Spinal cord (tissue), 10 donors: ENCODE measurements around the gene TSPYL2. TPM values are rescaled to one million over a fixed set of nuclear protein-coding genes. Genes with fewer than 3 reads are reported as not detected.
A peak's percentile ranks its signal among the peaks of the same experiment; 100 is the strongest.

Experiments
- DNase-seq, 6 donors: peaks; one replicate each; pipeline versions ENCODE4 v3.0.0 to v3.0.0-alpha.2; 2013 to 2015; ENCODE audit warnings: low spot score in 6 of 6, low read depth in 4 of 6
- H3K27ac ChIP-seq: one replicate; pipeline ENCODE4 v1.5.1; 2013; ENCODE audit warnings: low read depth, low read length, control low read depth
- H3K27me3 ChIP-seq: one replicate; pipeline ENCODE4 v1.6.1; 2013; ENCODE audit warnings: low read length; ENCODE audit not compliant: control insufficient read depth, insufficient read depth
- H3K36me3 ChIP-seq: one replicate; pipeline ENCODE4 v1.6.1; 2013; ENCODE audit warnings: low read length; ENCODE audit not compliant: control insufficient read depth, insufficient read depth
- H3K4me1 ChIP-seq: one replicate; pipeline ENCODE4 v1.6.1; 2013; ENCODE audit warnings: low read length; ENCODE audit not compliant: control insufficient read depth, insufficient read depth
- H3K4me3 ChIP-seq: one replicate; pipeline ENCODE4 v1.5.1; 2013; ENCODE audit warnings: low read depth, low read length, control low read depth
- H3K9me3 ChIP-seq: one replicate; pipeline ENCODE4 v1.6.1; 2013; ENCODE audit warnings: low read length; ENCODE audit not compliant: control insufficient read depth, insufficient read depth
- WGBS: methylation state at CpG from one replicate; pipeline ENCODE4 v1.1.5; 2013; ENCODE audit warnings: missing lambda C conversion rate; ENCODE audit not compliant: insufficient coverage; 5-methylcytosine and 5-hydroxymethylcytosine counted together
- polyA plus RNA-seq, 2 donors: library from polyadenylated mRNA; unstranded; fragments of 120-200 nt; gene quantifications; one replicate each; pipeline ENCODE4 v1.2.1, GENCODE V29; 2013; ENCODE audit not compliant: insufficient read length in 2 of 2
- total RNA-seq, 2 donors: library from RNA; depleted of rRNA in 1 of 2; stranded (reverse); fragments of 120-200 nt in 1 of 2; fragments of >200 nt in 1 of 2; gene quantifications; one replicate each; pipeline versions ENCODE4 v1.2.3 to v1.2.4, GENCODE V29; 2013 to 2014
- donor health status: healthy.

The TSPYL2 gene
- total and polyA plus RNA-seq, 4 donors: 32.2 to 72.0 (median 44.5) TPM

DNA sequence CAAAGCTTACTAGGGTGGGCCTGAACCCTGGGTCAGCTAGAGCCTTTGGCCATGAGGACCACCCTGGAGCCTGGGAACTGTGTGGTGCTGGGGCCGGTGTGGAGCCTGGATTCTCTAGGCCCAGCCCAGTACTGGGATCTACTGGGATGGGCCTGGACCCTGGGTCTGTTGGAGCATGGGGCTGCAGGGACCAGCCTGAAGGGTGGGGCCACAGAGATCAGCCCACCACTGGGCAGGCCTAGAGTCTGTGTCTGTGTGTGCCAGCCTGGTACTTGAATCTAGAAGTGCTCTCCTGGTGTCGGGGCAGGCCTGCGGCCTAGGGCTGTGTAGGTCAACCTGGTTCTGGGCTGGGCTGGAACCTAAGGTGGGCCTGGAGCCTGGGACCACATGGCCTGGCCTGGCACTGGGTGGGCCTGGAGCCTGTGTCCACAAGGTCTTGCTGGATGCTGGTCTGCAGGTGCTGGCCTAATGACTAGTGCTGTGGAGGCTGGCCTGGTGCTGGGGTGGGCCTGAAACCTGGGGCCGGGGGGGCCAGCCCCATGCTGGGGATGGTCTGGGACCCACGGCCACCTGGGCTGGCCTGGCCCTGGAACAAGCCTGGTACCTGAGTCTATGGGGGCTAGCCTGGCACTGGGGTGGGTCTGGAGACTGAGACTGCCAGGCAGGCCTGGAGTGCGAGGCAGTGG is 32.8 kb downstream of the TSPYL2 start:
- 85% methylated on average over 6 of the region's 6 CpGs for WGBS
- Histone ChIP-seq H3K4me3 (no peak overlapping the region), H3K9me3 (no peaks in the 10 kb centered on the region), H3K27me3 (peaks cover 11% of the 10 kb centered on the region), H3K4me1 (peaks cover 6% of the 10 kb centered on the region), H3K36me3 (peaks cover 17% of the 10 kb centered on the region), H3K27ac (no peak overlapping the region)
- no peak for DNase-seq

DNA sequence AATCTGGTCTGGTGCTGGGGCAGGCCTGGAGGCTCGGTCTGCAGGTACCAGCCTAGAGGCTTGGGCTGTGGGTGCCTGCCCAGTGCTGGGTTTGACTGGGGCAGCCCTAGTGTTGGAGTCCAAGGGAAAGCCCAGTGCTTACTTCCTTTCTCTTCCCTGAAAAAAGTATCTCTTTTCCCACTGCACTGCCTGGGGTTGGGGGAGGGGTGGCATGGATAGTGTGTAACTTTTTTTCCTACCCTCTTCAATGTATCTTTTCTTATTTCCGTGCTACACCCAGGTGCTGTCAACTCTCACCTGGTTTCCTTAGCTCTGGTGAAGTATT is 33.3 kb downstream of the TSPYL2 start:
- Histone ChIP-seq H3K36me3 (peaks cover 17% of the 10 kb centered on the region), H3K4me1 (peaks cover 6% of the 10 kb centered on the region), H3K27me3 (peaks cover 11% of the 10 kb centered on the region), H3K27ac (no peak overlapping the region), H3K9me3 (no peaks in the 10 kb centered on the region), H3K4me3 (no peak overlapping the region)
- WGBS: 100% methylated on average over 1 of the region's 2 CpGs
- DNase-seq: no peak

- Histone ChIP-seq H3K4me3 (no peak overlapping the region), H3K36me3 (peaks cover 17% of the 10 kb centered on the region), H3K9me3 (no peaks in the 10 kb centered on the region), H3K4me1 (peaks cover 6% of the 10 kb centered on the region), H3K27me3 (peaks cover 11% of the 10 kb centered on the region), H3K27ac (no peak overlapping the region)
- DNase-seq: peak in 1 of 6 donors; percentile 16
- 46% methylated on average over 2 of the region's 3 CpGs for WGBS
Measured at GRCh38 chrX:53116101-53116500, 33.9 kb downstream of the TSPYL2 start.

- Histone ChIP-seq H3K36me3 (no peaks in the 10 kb centered on the region), H3K9me3 (peaks cover 3% of the 10 kb centered on the region), H3K27me3 (peaks cover 6% of the 10 kb centered on the region), H3K4me3 (no peak overlapping the region), H3K4me1 (no peaks in the 10 kb centered on the region), H3K27ac (no peak overlapping the region)
- peak in 1 of 6 donors; percentile 9 for DNase-seq
- no CpG with 5 or more reads among the region's 1 CpG for WGBS
Measured at GRCh38 chrX:53122013-53122412, 39.8 kb downstream of the TSPYL2 start.

- H3K27me3 ChIP-seq: peaks cover 7% of the 10 kb centered on the region
- no peak for DNase-seq
- H3K4me3 ChIP-seq: no peak overlapping the region
- H3K36me3 ChIP-seq: no peaks in the 10 kb centered on the region
- no peak overlapping the region for H3K27ac ChIP-seq
- H3K9me3 ChIP-seq: peaks cover 3% of the 10 kb centered on the region
- no peaks in the 10 kb centered on the region for H3K4me1 ChIP-seq
Measured at GRCh38 chrX:53125506-53125905, 43.3 kb downstream of the TSPYL2 start.

GRCh38 chrX:53126377-53126776 is 44.2 kb downstream of the TSPYL2 start:
- WGBS: no CpG with 5 or more reads among the region's 2 CpGs
- Histone ChIP-seq H3K27me3 (peaks cover 7% of the 10 kb centered on the region), H3K4me1 (no peaks in the 10 kb centered on the region)

DNA sequence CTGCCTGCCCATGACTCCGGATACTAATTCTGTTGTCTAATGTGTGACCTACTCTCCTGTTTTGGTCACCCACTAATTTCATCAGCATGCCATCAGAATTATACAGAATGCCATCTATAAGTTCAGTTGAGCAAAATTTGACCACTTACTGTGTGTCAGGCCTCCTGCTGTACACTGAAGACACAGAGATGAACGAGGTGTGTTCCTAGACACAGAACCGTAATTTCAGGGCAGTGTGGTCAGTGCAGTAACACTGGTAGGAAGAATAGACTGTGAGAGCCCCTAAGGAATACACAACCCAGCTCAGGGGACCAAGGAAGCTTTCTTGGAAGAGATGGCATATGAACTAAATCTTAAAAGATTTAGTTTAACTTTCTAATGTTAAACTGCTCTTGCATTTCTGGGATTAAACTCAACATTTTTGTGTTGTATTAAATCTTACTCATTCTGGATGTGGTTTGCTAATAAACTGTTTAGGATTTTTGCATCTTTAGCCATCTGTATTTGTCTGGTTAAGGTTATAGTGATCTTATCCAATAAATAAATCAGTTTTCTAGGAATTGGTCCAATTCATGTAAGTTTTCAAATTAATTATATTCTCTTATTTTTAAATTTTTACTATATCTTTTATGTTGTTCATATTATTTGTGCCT is 46.1 kb downstream of the TSPYL2 start:
- H3K27ac ChIP-seq: no peak overlapping the region
- no peak for DNase-seq
- H3K27me3 ChIP-seq: peaks cover 14% of the 10 kb centered on the region
- no peaks in the 10 kb centered on the region for H3K36me3 ChIP-seq
- H3K4me3 ChIP-seq: no peak overlapping the region
- H3K4me1 ChIP-seq: no peaks in the 10 kb centered on the region
- H3K9me3 ChIP-seq: peaks cover 3% of the 10 kb centered on the region
- WGBS: 60% methylated on average over 3 of the region's 3 CpGs

More at GRCh38 chrX:53126377-53126776, 44.2 kb downstream of the TSPYL2 start:
- Histone ChIP-seq H3K36me3 (no peaks in the 10 kb centered on the region), H3K4me3 (no peak overlapping the region), H3K9me3 (peaks cover 3% of the 10 kb centered on the region), H3K27ac (no peak overlapping the region)
- DNase-seq: no peak

DNA sequence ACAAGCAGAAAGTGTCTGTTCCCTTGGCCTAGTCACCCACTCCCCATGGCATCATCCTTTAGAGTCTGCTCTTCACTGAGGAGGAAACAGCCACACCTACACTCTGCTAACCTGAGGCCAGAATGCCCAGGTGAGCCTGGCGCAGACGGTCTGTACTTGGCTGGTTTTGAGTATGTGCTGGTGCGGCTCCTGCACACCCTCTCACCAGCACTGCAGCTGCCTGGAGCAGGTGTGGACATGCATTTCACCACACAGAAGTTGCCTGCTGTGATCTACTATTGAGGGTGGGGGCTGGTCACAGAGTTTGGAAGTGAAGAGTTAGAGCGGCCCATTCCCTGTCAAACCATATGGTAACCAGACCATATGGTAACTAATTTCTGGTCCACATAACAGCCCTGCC is 51.2 kb downstream of the TSPYL2 start:
- Histone ChIP-seq H3K9me3 (no peaks in the 10 kb centered on the region), H3K4me3 (no peak overlapping the region), H3K27me3 (peaks cover 15% of the 10 kb centered on the region), H3K27ac (no peak overlapping the region), H3K36me3 (no peaks in the 10 kb centered on the region), H3K4me1 (no peaks in the 10 kb centered on the region)
- no CpG with 5 or more reads among the region's 4 CpGs for WGBS
- no peak for DNase-seq

DNA sequence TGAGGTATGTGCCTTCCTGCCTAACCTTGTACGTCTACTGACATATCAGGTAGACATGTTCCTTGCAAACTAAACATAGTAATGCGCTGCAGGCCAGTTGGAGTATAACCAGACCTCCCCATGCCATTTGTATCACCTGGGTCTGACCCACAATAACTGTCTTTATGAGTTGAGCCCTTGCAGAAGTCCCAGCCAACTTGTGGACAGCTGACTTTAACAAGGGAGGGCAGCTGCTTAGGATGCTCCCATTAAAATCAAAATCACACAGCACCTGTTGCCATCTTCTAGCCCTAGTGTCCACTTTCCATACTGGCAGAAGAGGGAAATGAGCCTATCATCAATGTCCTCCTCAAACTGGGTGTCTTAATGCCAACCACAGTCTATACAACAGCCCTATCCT is 53.4 kb downstream of the TSPYL2 start:
- Histone ChIP-seq H3K9me3 (no peaks in the 10 kb centered on the region), H3K36me3 (no peaks in the 10 kb centered on the region), H3K4me3 (no peak overlapping the region), H3K4me1 (no peaks in the 10 kb centered on the region), H3K27ac (no peak overlapping the region), H3K27me3 (peaks cover 15% of the 10 kb centered on the region)
- 77% methylated on average over 2 of the region's 2 CpGs for WGBS
- DNase-seq: no peak
